GM19351 (cell line): ENCODE data around the gene RAD1.
"Not testable (repeated sequence)": the region's sequence is repeated elsewhere in the genome, so short reads cannot be mapped to it uniquely, and the experiment has no call there.

ENCODE experiments used
- ATAC-seq: cut with Tn5 transposase; IDR thresholded peaks from one replicate; pipeline ENCODE4 v1.9.1; 2021; ENCODE audit warnings: mild to moderate bottlenecking, moderate library complexity; ENCODE audit not compliant: unreplicated experiment

RAD1 gene, protein sequence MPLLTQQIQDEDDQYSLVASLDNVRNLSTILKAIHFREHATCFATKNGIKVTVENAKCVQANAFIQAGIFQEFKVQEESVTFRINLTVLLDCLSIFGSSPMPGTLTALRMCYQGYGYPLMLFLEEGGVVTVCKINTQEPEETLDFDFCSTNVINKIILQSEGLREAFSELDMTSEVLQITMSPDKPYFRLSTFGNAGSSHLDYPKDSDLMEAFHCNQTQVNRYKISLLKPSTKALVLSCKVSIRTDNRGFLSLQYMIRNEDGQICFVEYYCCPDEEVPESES

GRCh38 chr5:34915139-34915855 lies at the start of gene RAD1, which contains the start of gene BRIX1:
TSS of gene RAD1 (minus strand) at chr5:34915504. CDS start at chr5:34914892, 612 bp downstream.
TSS of gene BRIX1 (plus strand) at chr5:34915711. CDS start at chr5:34915739, 28 bp downstream.
- ATAC-seq, result peak; percentile 94

- ATAC-seq, result peak; percentile 95
Measured at GRCh38 chr5:34959323-34959722, 44.0 kb upstream of the RAD1 start.

- no peak for ATAC-seq
Measured at GRCh38 chr5:34957857-34958690, 42.8 kb upstream of the RAD1 start.

DNA sequence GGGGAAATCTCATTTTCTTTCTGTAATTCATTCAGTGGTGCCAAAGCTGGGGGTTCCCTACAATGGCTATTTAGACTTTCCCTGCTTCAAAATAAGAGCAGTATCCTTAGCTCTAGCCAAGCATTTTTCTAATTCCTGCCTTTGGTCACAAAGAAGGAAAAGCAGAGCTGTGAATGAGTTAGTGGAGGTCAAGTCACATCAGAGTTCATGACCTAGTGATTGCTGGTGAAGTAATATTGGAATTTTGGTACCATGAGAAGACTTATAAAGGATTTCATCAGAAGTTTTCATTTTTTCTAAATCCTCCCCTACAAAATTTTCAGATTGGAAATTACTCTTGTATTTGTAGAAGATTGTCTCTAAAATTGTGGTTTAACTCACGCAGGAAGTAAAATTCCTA lies 42.0 kb upstream of the RAD1 start:
- no peak for ATAC-seq

- no peak for ATAC-seq
Measured at GRCh38 chr5:34944460-34945047, 29.2 kb upstream of the RAD1 start.

- ATAC-seq, result no peak
Measured at GRCh38 chr5:34944044-34944443, 28.7 kb upstream of the RAD1 start.

DNA sequence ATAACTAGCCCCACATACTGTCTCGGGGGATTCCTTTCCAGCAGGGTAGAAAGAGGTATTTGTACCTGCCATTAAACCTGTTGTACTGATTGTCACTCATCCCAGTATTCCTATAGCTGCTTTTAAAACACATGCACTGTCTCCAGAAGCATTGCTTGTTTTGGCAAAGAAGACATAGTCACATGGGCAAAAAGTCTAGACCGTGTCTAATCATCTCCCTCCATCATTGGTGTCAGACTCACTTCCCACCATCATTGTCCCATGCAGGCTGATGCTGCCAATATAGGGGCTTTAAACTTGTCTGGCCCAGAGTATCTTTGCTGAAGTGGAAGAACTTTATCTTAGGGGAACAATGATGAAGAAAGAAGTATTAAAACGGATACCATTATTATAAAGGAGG lies 26.6 kb upstream of the RAD1 start:
- ATAC-seq, result no peak

GRCh38 chr5:34932947-34933346 lies 17.6 kb upstream of the RAD1 start:
- no peak for ATAC-seq

- no peak for ATAC-seq
Measured at GRCh38 chr5:34930870-34931269, 15.6 kb upstream of the RAD1 start.

- no peak for ATAC-seq
Measured at GRCh38 chr5:34930462-34930844, 15.1 kb upstream of the RAD1 start.

DNA sequence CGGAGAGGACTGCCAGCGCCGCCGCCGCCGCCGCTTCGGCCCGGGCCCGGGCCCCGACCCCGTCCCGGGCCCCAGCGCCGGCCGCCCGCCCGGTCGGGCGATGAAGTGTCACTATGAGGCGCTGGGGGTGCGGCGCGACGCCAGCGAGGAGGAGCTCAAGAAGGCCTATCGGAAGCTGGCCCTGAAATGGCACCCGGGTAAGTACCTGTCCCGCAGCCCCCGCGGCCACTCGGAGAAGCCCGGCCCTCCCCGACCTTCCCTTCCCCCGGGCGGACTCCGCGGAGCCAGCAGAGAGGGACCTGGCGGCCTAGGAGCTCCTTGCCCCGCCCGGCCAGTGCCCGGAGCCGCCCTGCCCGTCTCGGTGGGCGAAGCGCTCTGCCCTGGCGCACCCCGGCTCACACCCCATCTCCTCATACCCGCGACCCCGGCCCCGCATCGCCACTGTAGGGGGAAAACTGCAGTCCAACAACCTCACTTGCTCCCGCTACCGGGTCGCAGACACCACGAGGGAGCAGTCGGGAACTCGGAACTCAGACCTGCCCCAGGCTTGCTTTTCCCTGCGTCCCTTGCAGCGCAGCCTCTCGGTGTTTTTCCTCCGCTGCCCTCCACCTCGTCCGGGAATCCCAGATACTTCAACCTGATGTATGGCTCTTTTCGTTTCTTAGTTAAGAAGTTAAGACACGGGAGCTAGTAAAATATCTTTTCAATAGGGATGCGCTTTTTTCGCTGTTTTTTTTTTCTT lies 14.6 kb upstream of the RAD1 start:
- ATAC-seq, result peak; percentile 74

DNA sequence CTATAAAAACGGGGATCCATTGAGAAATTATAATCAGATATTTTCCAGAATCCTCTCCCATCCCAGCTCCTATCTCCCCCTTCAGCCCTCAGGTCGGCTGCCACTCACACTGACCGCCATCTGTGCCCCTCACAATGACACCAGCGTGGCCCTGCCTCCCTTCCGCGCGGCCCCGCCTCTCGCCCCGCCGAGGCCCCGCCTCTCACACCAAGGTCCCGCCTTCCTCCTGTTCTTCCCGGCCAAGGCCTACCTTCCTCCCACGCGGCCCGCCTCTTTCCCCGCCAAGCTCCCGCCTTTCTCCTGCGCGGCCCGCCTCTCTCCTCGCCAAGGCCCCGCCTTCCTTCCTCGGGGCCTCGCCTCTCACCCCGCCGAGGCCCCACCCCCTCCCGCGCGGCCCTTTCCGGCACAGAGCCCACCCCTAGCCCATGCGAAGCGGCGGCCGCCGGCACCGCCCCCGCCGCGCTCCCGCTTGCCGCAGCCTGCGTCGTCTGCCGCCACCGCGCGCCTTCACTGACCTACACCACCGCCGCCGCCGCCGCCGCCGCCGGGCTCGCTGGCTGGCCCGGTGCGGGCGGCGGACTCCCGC lies 13.9 kb upstream of the RAD1 start, which contains the start of gene DNAJC21:
Gene DNAJC21, plus strand, starts transcription at position 426 of the 586 bp plus-strand sequence. CDS start 261 bp downstream, outside the sequence.
- ATAC-seq, result peak; percentile 78

DNA sequence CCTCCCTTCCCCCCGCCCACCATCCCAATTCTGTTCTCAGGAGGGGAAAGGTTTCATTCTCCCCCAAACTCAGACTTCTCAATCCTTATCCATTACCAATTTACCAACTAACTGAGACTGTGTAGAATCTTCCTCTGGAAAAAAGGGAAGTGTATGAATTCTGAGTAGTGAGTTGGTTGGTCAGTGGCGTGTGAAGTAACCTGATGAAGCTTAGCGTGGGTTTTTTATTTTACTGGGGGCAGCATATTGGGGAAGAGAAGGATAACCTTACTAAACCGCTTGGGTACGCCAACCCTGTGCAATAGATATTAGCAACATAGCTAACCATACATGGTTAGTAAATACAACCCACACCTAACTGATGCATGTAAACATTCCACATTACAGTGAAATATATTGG lies 13.0 kb upstream of the RAD1 start:
- no peak for ATAC-seq

DNA sequence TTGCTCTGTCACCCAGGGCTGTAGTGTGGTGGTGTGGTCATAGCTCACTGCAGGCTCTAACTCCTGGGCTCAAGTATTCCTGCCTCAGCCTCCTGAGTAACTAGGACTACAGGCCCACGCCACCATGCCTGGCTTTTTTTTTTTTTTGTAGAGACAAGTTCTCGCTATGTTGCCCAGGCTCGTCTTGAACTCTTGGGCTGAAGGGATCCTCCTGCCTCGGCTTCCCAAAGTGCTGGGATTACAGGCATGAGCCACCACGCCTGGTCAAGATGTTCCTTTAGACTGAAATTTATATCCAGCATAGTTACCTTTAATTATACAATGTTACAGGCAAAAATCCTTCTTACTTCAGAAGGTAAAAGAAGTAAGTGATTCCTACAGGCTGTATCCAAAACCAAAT lies 12.5 kb upstream of the RAD1 start:
- ATAC-seq, result no peak

- no peak for ATAC-seq
Measured at GRCh38 chr5:34926318-34926888, 11.1 kb upstream of the RAD1 start.

DNA sequence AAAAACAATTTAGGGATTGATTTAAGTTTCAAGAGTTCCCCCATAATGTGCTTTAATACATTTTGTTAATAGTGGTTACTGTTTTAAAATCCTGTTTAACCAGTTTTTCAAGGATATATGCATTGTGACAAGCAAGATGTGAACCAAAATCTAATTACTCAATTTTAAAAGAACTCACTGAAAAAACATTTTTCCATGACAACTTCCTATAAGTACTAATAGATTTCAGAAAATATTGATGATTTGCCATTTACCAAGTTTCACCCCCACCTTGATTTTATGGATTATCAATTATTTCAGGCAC lies 9.1 kb upstream of the RAD1 start:
- no peak for ATAC-seq

- ATAC-seq, result peak; percentile 76
Measured at GRCh38 chr5:34923694-34924461, 8.6 kb upstream of the RAD1 start.

DNA sequence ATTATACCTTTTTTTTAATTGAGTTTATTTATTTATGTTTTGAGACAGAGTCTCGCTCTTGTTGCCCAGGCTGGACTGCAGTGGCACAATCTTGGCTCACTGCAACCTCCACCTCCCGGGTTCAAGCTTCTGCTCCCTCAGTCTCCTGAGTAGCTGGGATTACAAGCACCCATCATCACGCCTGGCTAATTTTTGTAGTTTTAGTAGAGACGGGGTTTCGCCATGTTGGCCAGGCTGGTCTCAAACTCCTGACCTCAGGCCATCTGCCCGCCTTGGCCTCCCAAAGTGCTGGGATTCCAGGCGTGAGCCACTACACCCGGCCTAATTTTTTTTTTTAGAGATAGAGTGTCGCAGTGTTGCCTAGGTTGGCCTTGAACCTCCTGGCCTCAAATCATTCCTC lies 8.0 kb upstream of the RAD1 start:
- ATAC-seq, result not testable (repeated sequence)

- no peak for ATAC-seq
Measured at GRCh38 chr5:34919077-34919476, 3.8 kb upstream of the RAD1 start.
